Measurements from ENCODE around the gene FSCN2. TPM values are rescaled to one million over a fixed set of nuclear protein-coding genes. Genes with fewer than 3 reads are reported as not detected.

Gene FSCN2
- total RNA-seq, 2 experiments from 2014 or later = 1.6 to 6.7 TPM

GRCh38 chr17:81580481-81580880 is 52.3 kb downstream of the FSCN2 start:
- DNase-seq (ENCODE audit: low spot score) = no peak
- no peaks in the 10 kb centered on the region for H3K4me1 ChIP-seq (ENCODE audit: insufficient read depth, low read length, poor library complexity, severe bottlenecking)
- H2AFZ ChIP-seq (ENCODE audit: low read length) = no peak overlapping the region
- H3K79me2 ChIP-seq (ENCODE audit: insufficient read depth, low read depth, low read length) = no peaks in the 10 kb centered on the region
- no peaks in the 10 kb centered on the region for H4K20me1 ChIP-seq (ENCODE audit: insufficient read depth, low read length)
- ChIA-PET POLR2A (no interaction called here), CTCF (ENCODE audit: unreplicated experiment) (no interaction called here)
- BruUV-seq (replicated peaks) = no TSS peak
- peaks cover 81% of the 10 kb centered on the region for H3K36me3 ChIP-seq (ENCODE audit: insufficient read depth, low read length)
- H3K9me3 ChIP-seq (ENCODE audit: low read length) = no peaks in the 10 kb centered on the region
- H3K9me2 ChIP-seq (ENCODE audit: insufficient read depth, low read length) = no peaks in the 10 kb centered on the region
- no peak overlapping the region for H3K4me3 ChIP-seq (ENCODE audit: low read depth, low read length, poor library complexity, severe bottlenecking)
- intact Hi-C loops (cut with micrococcal nuclease; ENCODE audit: unreplicated experiment) = no loop called here
- no peak overlapping the region for H3K4me2 ChIP-seq (ENCODE audit: low read length)
- no peak overlapping the region for H3K27ac ChIP-seq (ENCODE audit: low read depth, low read length, poor library complexity, severe bottlenecking)
- no peak for TF ChIP-seq EZH2phosphoT487 (IDR thresholded peaks at IDR 0.05; ENCODE audit: borderline replicate concordance, low read depth, low read length)
- TF ChIP-seq, protein P1, sequence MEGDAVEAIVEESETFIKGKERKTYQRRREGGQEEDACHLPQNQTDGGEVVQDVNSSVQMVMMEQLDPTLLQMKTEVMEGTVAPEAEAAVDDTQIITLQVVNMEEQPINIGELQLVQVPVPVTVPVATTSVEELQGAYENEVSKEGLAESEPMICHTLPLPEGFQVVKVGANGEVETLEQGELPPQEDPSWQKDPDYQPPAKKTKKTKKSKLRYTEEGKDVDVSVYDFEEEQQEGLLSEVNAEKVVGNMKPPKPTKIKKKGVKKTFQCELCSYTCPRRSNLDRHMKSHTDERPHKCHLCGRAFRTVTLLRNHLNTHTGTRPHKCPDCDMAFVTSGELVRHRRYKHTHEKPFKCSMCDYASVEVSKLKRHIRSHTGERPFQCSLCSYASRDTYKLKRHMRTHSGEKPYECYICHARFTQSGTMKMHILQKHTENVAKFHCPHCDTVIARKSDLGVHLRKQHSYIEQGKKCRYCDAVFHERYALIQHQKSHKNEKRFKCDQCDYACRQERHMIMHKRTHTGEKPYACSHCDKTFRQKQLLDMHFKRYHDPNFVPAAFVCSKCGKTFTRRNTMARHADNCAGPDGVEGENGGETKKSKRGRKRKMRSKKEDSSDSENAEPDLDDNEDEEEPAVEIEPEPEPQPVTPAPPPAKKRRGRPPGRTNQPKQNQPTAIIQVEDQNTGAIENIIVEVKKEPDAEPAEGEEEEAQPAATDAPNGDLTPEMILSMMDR (conservative IDR thresholded peaks at IDR 0.05; ENCODE audit: low read length) = no peak

DNA sequence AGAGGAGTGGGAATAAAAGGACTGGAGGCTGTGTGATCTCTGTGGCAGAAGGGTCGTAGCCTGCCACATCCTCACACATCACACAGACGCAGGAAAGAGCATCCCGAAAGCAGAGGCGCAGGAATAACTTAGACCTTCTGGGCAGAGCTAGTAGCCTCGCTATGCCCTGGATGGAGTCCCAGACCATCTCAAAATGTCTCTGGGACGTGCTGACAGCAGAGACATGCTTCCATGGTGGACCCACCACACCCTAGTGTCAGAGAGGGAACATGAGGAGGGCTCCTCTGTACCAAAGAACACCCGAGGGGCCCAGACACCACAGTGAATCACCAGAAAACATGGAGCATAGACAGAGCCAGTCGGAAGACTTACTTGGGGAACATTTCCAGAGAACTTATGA is 53.6 kb downstream of the FSCN2 start:
- no peaks in the 10 kb centered on the region for H4K20me1 ChIP-seq (ENCODE audit: insufficient read depth, low read length)
- no TSS peak for BruUV-seq (replicated peaks)
- H3K9me3 ChIP-seq (ENCODE audit: low read length) = no peaks in the 10 kb centered on the region
- no peak overlapping the region for H3K27ac ChIP-seq (ENCODE audit: low read depth, low read length, poor library complexity, severe bottlenecking)
- no peaks in the 10 kb centered on the region for H3K79me2 ChIP-seq (ENCODE audit: insufficient read depth, low read depth, low read length)
- H3K36me3 ChIP-seq (ENCODE audit: insufficient read depth, low read length) = peaks cover 81% of the 10 kb centered on the region
- H2AFZ ChIP-seq (ENCODE audit: low read length) = no peak overlapping the region
- DNase-seq (ENCODE audit: low spot score) = no peak
- ChIA-PET POLR2A (no interaction called here), CTCF (ENCODE audit: unreplicated experiment) (no interaction called here)
- H3K4me2 ChIP-seq (ENCODE audit: low read length) = no peak overlapping the region
- H3K4me1 ChIP-seq (ENCODE audit: insufficient read depth, low read length, poor library complexity, severe bottlenecking) = no peaks in the 10 kb centered on the region
- no peaks in the 10 kb centered on the region for H3K9me2 ChIP-seq (ENCODE audit: insufficient read depth, low read length)
- TF ChIP-seq, protein P1 (conservative IDR thresholded peaks at IDR 0.05; ENCODE audit: low read length) = no peak
- TF ChIP-seq EZH2phosphoT487 (IDR thresholded peaks at IDR 0.05; ENCODE audit: borderline replicate concordance, low read depth, low read length) = no peak
- intact Hi-C loops (cut with micrococcal nuclease; ENCODE audit: unreplicated experiment) = no loop called here
- no peak overlapping the region for H3K4me3 ChIP-seq (ENCODE audit: low read depth, low read length, poor library complexity, severe bottlenecking)

- no peaks in the 10 kb centered on the region for H3K4me1 ChIP-seq (ENCODE audit: insufficient read depth, low read length, poor library complexity, severe bottlenecking)
- H3K27ac ChIP-seq (ENCODE audit: low read depth, low read length, poor library complexity, severe bottlenecking) = no peak overlapping the region
- no peak overlapping the region for H3K4me2 ChIP-seq (ENCODE audit: low read length)
- H3K36me3 ChIP-seq (ENCODE audit: insufficient read depth, low read length) = peaks cover 83% of the 10 kb centered on the region
- no TSS peak for BruUV-seq (replicated peaks)
- TF ChIP-seq EZH2phosphoT487 (IDR thresholded peaks at IDR 0.05; ENCODE audit: borderline replicate concordance, low read depth, low read length) = no peak
- TF ChIP-seq, protein P1 (conservative IDR thresholded peaks at IDR 0.05; ENCODE audit: low read length) = no peak
- H3K79me2 ChIP-seq (ENCODE audit: insufficient read depth, low read depth, low read length) = no peaks in the 10 kb centered on the region
- no peaks in the 10 kb centered on the region for H4K20me1 ChIP-seq (ENCODE audit: insufficient read depth, low read length)
- no peaks in the 10 kb centered on the region for H3K9me2 ChIP-seq (ENCODE audit: insufficient read depth, low read length)
- H3K4me3 ChIP-seq (ENCODE audit: low read depth, low read length, poor library complexity, severe bottlenecking) = no peak overlapping the region
- H3K9me3 ChIP-seq (ENCODE audit: low read length) = no peaks in the 10 kb centered on the region
- ChIA-PET POLR2A (interaction anchor here (0.6 kb wide), 1 partner anchor 14 kb away, joined by 3 read pairs; no protein-coding TSS in a partner anchor), CTCF (ENCODE audit: unreplicated experiment) (no interaction called here)
- no peak overlapping the region for H2AFZ ChIP-seq (ENCODE audit: low read length)
- intact Hi-C loops (cut with micrococcal nuclease; ENCODE audit: unreplicated experiment) = no loop called here
- DNase-seq (ENCODE audit: low spot score) = no peak
These were observed 54.2 kb downstream of the FSCN2 start for GRCh38 chr17:81582341-81582740.

Measured in OCI-LY7 (cell line).